Body of pancreas (tissue), 4 donors: Measurements from ENCODE around the gene TRAPPC6A.

Experiments used
- POLR2A ChIP-seq, 3 donors: fragments of 450-650 bp; IDR thresholded peaks; one replicate each; pipeline ENCODE4 v1.6.1; 2016; ENCODE audit warnings: antibody characterized with exemption in 3 of 3, mild to moderate bottlenecking in 2 of 3
- TF ChIP-seq, protein P1 (sequence below), 7 experiments: fragments of 450-650 bp in 4 of 7; fragments of 200-600 bp in 3 of 7; sonication (generic) in 3 of 7; IDR thresholded peaks; one replicate each; pipeline ENCODE4 v1.5.1; 2016 to 2019; ENCODE audit warnings: antibody characterized with exemption in 7 of 7

DNA sequence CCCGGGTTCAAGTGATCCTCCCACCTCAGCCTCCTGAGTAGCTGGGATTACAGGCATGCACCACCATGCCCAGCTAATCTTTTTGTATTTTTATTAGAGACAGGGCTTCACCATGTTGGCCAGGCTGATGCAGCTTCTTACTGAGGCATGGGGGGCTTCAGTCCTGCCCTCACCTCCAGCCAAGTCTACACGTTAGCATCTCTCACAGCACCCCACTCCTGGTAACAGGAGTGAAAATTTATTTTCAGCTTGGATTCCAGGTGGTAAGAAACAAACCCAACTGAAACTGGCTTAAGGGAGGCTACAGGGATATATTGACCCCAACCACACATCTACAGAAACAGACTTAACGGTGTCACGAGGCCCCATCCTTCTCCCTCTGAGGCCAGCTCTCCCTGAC lies 27.9 kb downstream of the TRAPPC6A start:
- TF ChIP-seq, protein P1, sequence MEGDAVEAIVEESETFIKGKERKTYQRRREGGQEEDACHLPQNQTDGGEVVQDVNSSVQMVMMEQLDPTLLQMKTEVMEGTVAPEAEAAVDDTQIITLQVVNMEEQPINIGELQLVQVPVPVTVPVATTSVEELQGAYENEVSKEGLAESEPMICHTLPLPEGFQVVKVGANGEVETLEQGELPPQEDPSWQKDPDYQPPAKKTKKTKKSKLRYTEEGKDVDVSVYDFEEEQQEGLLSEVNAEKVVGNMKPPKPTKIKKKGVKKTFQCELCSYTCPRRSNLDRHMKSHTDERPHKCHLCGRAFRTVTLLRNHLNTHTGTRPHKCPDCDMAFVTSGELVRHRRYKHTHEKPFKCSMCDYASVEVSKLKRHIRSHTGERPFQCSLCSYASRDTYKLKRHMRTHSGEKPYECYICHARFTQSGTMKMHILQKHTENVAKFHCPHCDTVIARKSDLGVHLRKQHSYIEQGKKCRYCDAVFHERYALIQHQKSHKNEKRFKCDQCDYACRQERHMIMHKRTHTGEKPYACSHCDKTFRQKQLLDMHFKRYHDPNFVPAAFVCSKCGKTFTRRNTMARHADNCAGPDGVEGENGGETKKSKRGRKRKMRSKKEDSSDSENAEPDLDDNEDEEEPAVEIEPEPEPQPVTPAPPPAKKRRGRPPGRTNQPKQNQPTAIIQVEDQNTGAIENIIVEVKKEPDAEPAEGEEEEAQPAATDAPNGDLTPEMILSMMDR (IDR thresholded peaks at IDR 0.05) = no peak
- TF ChIP-seq POLR2A (IDR thresholded peaks at IDR 0.05) = no peak
